ENCODE data around the gene ACTN2.
"Not testable (repeated sequence)": the region's sequence is repeated elsewhere in the genome, so short reads cannot be mapped to it uniquely, and the experiment has no call there.

ACTN2 gene

GRCh38 chr1:236659792-236660587, 26.3 kb upstream of the ACTN2 start:
- H3K79me1 ChIP-seq (replicated peaks; ENCODE audit: low read length, poor library complexity, severe bottlenecking), result no peaks in the 10 kb centered on the region
- WGBS, result 84% methylated on average over 12 of the region's 12 CpGs
- H3K27me3 ChIP-seq (ENCODE audit: control insufficient read depth in 1 of 2, insufficient read depth in 1 of 2, low read length in 2 of 2), result no peaks in the 10 kb centered on the region
- no peak overlapping the region for H2BK12ac ChIP-seq (ENCODE audit: low read length in 2 of 2)
- H3K4me1 ChIP-seq (ENCODE audit: control insufficient read depth, insufficient read depth, low read depth, low read length), result peaks cover 2% of the 10 kb centered on the region
- H3K4ac ChIP-seq (ENCODE audit: low read depth in 1 of 2, low read length in 2 of 2), result no peak overlapping the region
- H3K18ac ChIP-seq (ENCODE audit: low read depth in 1 of 2, low read length in 2 of 2), result no peak overlapping the region
- H3K9ac ChIP-seq (ENCODE audit: low read length), result no peak overlapping the region
- no peak overlapping the region for H3K4me2 ChIP-seq (ENCODE audit: low read length, poor library complexity, severe bottlenecking)
- H2BK5ac ChIP-seq (ENCODE audit: low read depth, low read length, poor library complexity, severe bottlenecking), result no peak overlapping the region
- no peak overlapping the region for H3K4me3 ChIP-seq (ENCODE audit: insufficient read depth in 1 of 2, low read depth in 1 of 2, low read length in 2 of 2)
- no peak overlapping the region for H2BK15ac ChIP-seq (ENCODE audit: low read depth, poor library complexity, severe bottlenecking)
- no peaks in the 10 kb centered on the region for H3K36me3 ChIP-seq (ENCODE audit: control insufficient read depth in 1 of 2, insufficient read depth in 2 of 2, low read depth in 1 of 2, low read length in 2 of 2)
- no peak overlapping the region for H4K8ac ChIP-seq (ENCODE audit: low read length)
- H2AK5ac ChIP-seq (ENCODE audit: low read length, severe bottlenecking), result no peak overlapping the region
- no peak overlapping the region for H3K14ac ChIP-seq (ENCODE audit: low read length in 2 of 2)
- H4K91ac ChIP-seq (ENCODE audit: low read length), result no peak overlapping the region
- no peak for DNase-seq
- no peak overlapping the region for H3K23ac ChIP-seq (ENCODE audit: low read length in 2 of 2)
- no peak overlapping the region for H2BK120ac ChIP-seq (ENCODE audit: low read depth, low read length)
- H2AFZ ChIP-seq (ENCODE audit: low read depth, low read length), result no peak overlapping the region
- H3K9me3 ChIP-seq (ENCODE audit: control insufficient read depth, low read length), result no peaks in the 10 kb centered on the region
- no peak overlapping the region for H3K27ac ChIP-seq (ENCODE audit: low read length, poor library complexity, severe bottlenecking)

DNA sequence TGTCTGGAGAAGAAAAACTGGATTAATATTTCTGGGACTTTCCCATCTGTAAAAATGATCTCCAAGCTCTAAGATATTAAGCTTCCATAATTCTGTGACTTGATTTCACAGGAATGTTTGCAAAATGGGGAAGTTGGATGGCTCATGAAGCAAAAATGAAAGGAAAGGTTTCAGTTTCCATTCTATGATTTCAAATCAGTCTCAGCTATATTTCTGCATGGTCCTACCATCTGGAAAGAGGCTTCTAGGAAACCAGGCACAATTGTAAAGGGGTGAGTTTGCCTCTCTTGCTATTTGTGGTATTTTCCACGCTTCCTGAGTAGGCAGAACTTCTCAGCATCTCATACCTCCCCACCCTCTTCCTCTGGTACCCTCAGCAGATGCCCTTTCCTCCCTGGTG, 22.4 kb upstream of the ACTN2 start:
- no peak overlapping the region for H2AFZ ChIP-seq (ENCODE audit: low read depth, low read length)
- no peak overlapping the region for H2BK12ac ChIP-seq (ENCODE audit: low read length in 2 of 2)
- no peak overlapping the region for H2BK120ac ChIP-seq (ENCODE audit: low read depth, low read length)
- H2BK15ac ChIP-seq (ENCODE audit: low read depth, poor library complexity, severe bottlenecking), result no peak overlapping the region
- H4K91ac ChIP-seq (ENCODE audit: low read length), result no peak overlapping the region
- H2AK5ac ChIP-seq (ENCODE audit: low read length, severe bottlenecking), result no peak overlapping the region
- no peak overlapping the region for H3K4me3 ChIP-seq (ENCODE audit: insufficient read depth in 1 of 2, low read depth in 1 of 2, low read length in 2 of 2)
- H3K36me3 ChIP-seq (ENCODE audit: control insufficient read depth in 1 of 2, insufficient read depth in 2 of 2, low read depth in 1 of 2, low read length in 2 of 2), result no peaks in the 10 kb centered on the region
- H3K4me2 ChIP-seq (ENCODE audit: low read length, poor library complexity, severe bottlenecking), result no peak overlapping the region
- H3K14ac ChIP-seq (ENCODE audit: low read length in 2 of 2), result no peak overlapping the region
- H3K23ac ChIP-seq (ENCODE audit: low read length in 2 of 2), result no peak overlapping the region
- H4K8ac ChIP-seq (ENCODE audit: low read length), result no peak overlapping the region
- H3K4ac ChIP-seq (ENCODE audit: low read depth in 1 of 2, low read length in 2 of 2), result no peak overlapping the region
- no peak overlapping the region for H3K18ac ChIP-seq (ENCODE audit: low read depth in 1 of 2, low read length in 2 of 2)
- no peak for DNase-seq
- H3K9me3 ChIP-seq (ENCODE audit: control insufficient read depth, low read length), result no peaks in the 10 kb centered on the region
- H3K9ac ChIP-seq (ENCODE audit: low read length), result no peak overlapping the region
- whole genome bisulfite sequencing, result 58% methylated on average over 1 of the region's 1 CpG
- H3K4me1 ChIP-seq (ENCODE audit: control insufficient read depth, insufficient read depth, low read depth, low read length), result peaks cover 2% of the 10 kb centered on the region
- no peak overlapping the region for H2BK5ac ChIP-seq (ENCODE audit: low read depth, low read length, poor library complexity, severe bottlenecking)
- no peaks in the 10 kb centered on the region for H3K79me1 ChIP-seq (replicated peaks; ENCODE audit: low read length, poor library complexity, severe bottlenecking)
- no peak overlapping the region for H3K27ac ChIP-seq (ENCODE audit: low read length, poor library complexity, severe bottlenecking)
- no peaks in the 10 kb centered on the region for H3K27me3 ChIP-seq (ENCODE audit: control insufficient read depth in 1 of 2, insufficient read depth in 1 of 2, low read length in 2 of 2)

GRCh38 chr1:236668909-236669308, 17.4 kb upstream of the ACTN2 start:
- not testable (repeated sequence) for H3K79me1 ChIP-seq (replicated peaks; ENCODE audit: low read length, poor library complexity, severe bottlenecking); H3K27me3 ChIP-seq (ENCODE audit: control insufficient read depth in 1 of 2, insufficient read depth in 1 of 2, low read length in 2 of 2); H2BK12ac ChIP-seq (ENCODE audit: low read length in 2 of 2); H3K4me2 ChIP-seq (ENCODE audit: low read length, poor library complexity, severe bottlenecking); H2BK5ac ChIP-seq (ENCODE audit: low read depth, low read length, poor library complexity, severe bottlenecking); H3K9me3 ChIP-seq (ENCODE audit: control insufficient read depth, low read length); H3K4me1 ChIP-seq (ENCODE audit: control insufficient read depth, insufficient read depth, low read depth, low read length); H4K8ac ChIP-seq (ENCODE audit: low read length); H3K23ac ChIP-seq (ENCODE audit: low read length in 2 of 2); H3K4ac ChIP-seq (ENCODE audit: low read depth in 1 of 2, low read length in 2 of 2); H4K91ac ChIP-seq (ENCODE audit: low read length); H3K9ac ChIP-seq (ENCODE audit: low read length); H3K27ac ChIP-seq (ENCODE audit: low read length, poor library complexity, severe bottlenecking); DNase-seq; H3K36me3 ChIP-seq (ENCODE audit: control insufficient read depth in 1 of 2, insufficient read depth in 2 of 2, low read depth in 1 of 2, low read length in 2 of 2); H2BK15ac ChIP-seq (ENCODE audit: low read depth, poor library complexity, severe bottlenecking); H3K14ac ChIP-seq (ENCODE audit: low read length in 2 of 2); H2BK120ac ChIP-seq (ENCODE audit: low read depth, low read length); H2AK5ac ChIP-seq (ENCODE audit: low read length, severe bottlenecking); H2AFZ ChIP-seq (ENCODE audit: low read depth, low read length); H3K4me3 ChIP-seq (ENCODE audit: insufficient read depth in 1 of 2, low read depth in 1 of 2, low read length in 2 of 2); H3K18ac ChIP-seq (ENCODE audit: low read depth in 1 of 2, low read length in 2 of 2)
- 88% methylated on average over 3 of the region's 5 CpGs for WGBS

- Histone ChIP-seq H3K4me3 (ENCODE audit: insufficient read depth in 1 of 2, low read depth in 1 of 2, low read length in 2 of 2) (no peak overlapping the region), H3K23ac (ENCODE audit: low read length in 2 of 2) (no peak overlapping the region), H2BK15ac (ENCODE audit: low read depth, poor library complexity, severe bottlenecking) (no peak overlapping the region), H3K27me3 (ENCODE audit: control insufficient read depth in 1 of 2, insufficient read depth in 1 of 2, low read length in 2 of 2) (peaks cover 0 to 5% of the 10 kb centered on the region in 2 experiments), H2AFZ (ENCODE audit: low read depth, low read length) (no peak overlapping the region), H3K9me3 (ENCODE audit: control insufficient read depth, low read length) (no peaks in the 10 kb centered on the region), H3K79me1 (replicated peaks; ENCODE audit: low read length, poor library complexity, severe bottlenecking) (no peaks in the 10 kb centered on the region), H3K9ac (ENCODE audit: low read length) (no peak overlapping the region), H2BK5ac (ENCODE audit: low read depth, low read length, poor library complexity, severe bottlenecking) (no peak overlapping the region), H2AK5ac (ENCODE audit: low read length, severe bottlenecking) (no peak overlapping the region), H4K91ac (ENCODE audit: low read length) (no peak overlapping the region), H3K18ac (ENCODE audit: low read depth in 1 of 2, low read length in 2 of 2) (no peak overlapping the region), H3K14ac (ENCODE audit: low read length in 2 of 2) (no peak overlapping the region), H4K8ac (ENCODE audit: low read length) (no peak overlapping the region), H3K4me2 (ENCODE audit: low read length, poor library complexity, severe bottlenecking) (no peak overlapping the region), H3K27ac (ENCODE audit: low read length, poor library complexity, severe bottlenecking) (no peak overlapping the region), H2BK12ac (ENCODE audit: low read length in 2 of 2) (no peak overlapping the region), H2BK120ac (ENCODE audit: low read depth, low read length) (no peak overlapping the region), H3K36me3 (ENCODE audit: control insufficient read depth in 1 of 2, insufficient read depth in 2 of 2, low read depth in 1 of 2, low read length in 2 of 2) (no peaks in the 10 kb centered on the region), H3K4me1 (ENCODE audit: control insufficient read depth, insufficient read depth, low read depth, low read length) (no peaks in the 10 kb centered on the region), H3K4ac (ENCODE audit: low read depth in 1 of 2, low read length in 2 of 2) (no peak overlapping the region)
- 83% methylated on average over 7 of the region's 7 CpGs for WGBS
- no peak for DNase-seq
Measured at GRCh38 chr1:236670060-236670459, 16.2 kb upstream of the ACTN2 start.

All from mesenchymal stem cell (in vitro differentiated cells and primary cell).